HG03139 (cell line): Measurements from ENCODE around the gene DPP6.

Source experiments
- ATAC-seq: cut with Tn5 transposase; IDR thresholded peaks from one replicate; pipeline ENCODE4 v1.9.1; 2021; ENCODE audit not compliant: unreplicated experiment

Gene DPP6

GRCh38 chr7:154394804-154395203 is 342.6 kb downstream of the DPP6 start:
- ATAC-seq: no peak

GRCh38 chr7:154406312-154406711 is 354.1 kb downstream of the DPP6 start:
- no peak for ATAC-seq

GRCh38 chr7:154409703-154410311 is 357.6 kb downstream of the DPP6 start:
- ATAC-seq: no peak

GRCh38 chr7:154412105-154412504 is 359.9 kb downstream of the DPP6 start:
- ATAC-seq: no peak

- ATAC-seq: no peak
Observed at GRCh38 chr7:154415709-154416399, 363.7 kb downstream of the DPP6 start.

- no peak for ATAC-seq
Observed at GRCh38 chr7:154416714-154417113, 364.5 kb downstream of the DPP6 start.

- ATAC-seq: no peak
Observed at GRCh38 chr7:154419344-154419743, 367.1 kb downstream of the DPP6 start.

- no peak for ATAC-seq
Observed at GRCh38 chr7:154423231-154423630, 371.0 kb downstream of the DPP6 start.

- no peak for ATAC-seq
Observed at GRCh38 chr7:154424350-154424749, 372.2 kb downstream of the DPP6 start.

- ATAC-seq: no peak
Observed at GRCh38 chr7:154425271-154425670, 373.1 kb downstream of the DPP6 start.

GRCh38 chr7:154426778-154427177 is 374.6 kb downstream of the DPP6 start:
- ATAC-seq: no peak

GRCh38 chr7:154427533-154427932 is 375.3 kb downstream of the DPP6 start:
- ATAC-seq: no peak

GRCh38 chr7:154429666-154430404 is 377.6 kb downstream of the DPP6 start:
- ATAC-seq: no peak

- ATAC-seq: no peak
Observed at GRCh38 chr7:154430640-154431039, 378.4 kb downstream of the DPP6 start.

- ATAC-seq: no peak
Observed at GRCh38 chr7:154431045-154431444, 378.8 kb downstream of the DPP6 start.

GRCh38 chr7:154433632-154434598 is 381.7 kb downstream of the DPP6 start:
- no peak for ATAC-seq

GRCh38 chr7:154436560-154436959 is 384.4 kb downstream of the DPP6 start:
- ATAC-seq: no peak

- ATAC-seq: no peak
Observed at GRCh38 chr7:154437234-154437633, 385.0 kb downstream of the DPP6 start.

- no peak for ATAC-seq
Observed at GRCh38 chr7:154438571-154439367, 386.6 kb downstream of the DPP6 start.

- ATAC-seq: no peak
Observed at GRCh38 chr7:154440058-154440457, 387.9 kb downstream of the DPP6 start.
